GM18526 (cell line): ENCODE results near the gene GRHL1.

Source experiments
- POLR2A ChIP-seq: IDR thresholded peaks from 3 replicates; pipeline ENCODE4 v1.6.1; 2011; ENCODE audit not compliant: insufficient read length; ENCODE audit errors: extremely low read depth

The GRHL1 gene

GRCh38 chr2:9951522-9952285 is at the start of gene GRHL1:
Gene GRHL1, plus strand, starts transcription at chr2:9951693. Its CDS starts 141 bp downstream, at chr2:9951834.
- no peak for TF ChIP-seq POLR2A

- no peak for TF ChIP-seq POLR2A
These were observed 46.1 kb upstream of the GRHL1 start for GRCh38 chr2:9905413-9905812.

GRCh38 chr2:9907402-9907801 is 44.1 kb upstream of the GRHL1 start:
- TF ChIP-seq POLR2A = no peak

- no peak for TF ChIP-seq POLR2A
These were observed 42.9 kb upstream of the GRHL1 start for GRCh38 chr2:9908639-9909038.

- no peak for TF ChIP-seq POLR2A
These were observed 42.4 kb upstream of the GRHL1 start for GRCh38 chr2:9909106-9909505.

- no peak for TF ChIP-seq POLR2A
These were observed 40.8 kb upstream of the GRHL1 start for GRCh38 chr2:9910699-9911098.

- no peak for TF ChIP-seq POLR2A
These were observed 39.0 kb upstream of the GRHL1 start for GRCh38 chr2:9912468-9912867.

GRCh38 chr2:9914384-9915065 is 37.0 kb upstream of the GRHL1 start:
- no peak for TF ChIP-seq POLR2A

GRCh38 chr2:9918275-9918674 is 33.2 kb upstream of the GRHL1 start:
- no peak for TF ChIP-seq POLR2A

- TF ChIP-seq POLR2A = no peak
These were observed 32.0 kb upstream of the GRHL1 start for GRCh38 chr2:9919512-9919911.

GRCh38 chr2:9937258-9937657 is 14.2 kb upstream of the GRHL1 start:
- no peak for TF ChIP-seq POLR2A

GRCh38 chr2:9937968-9938367 is 13.5 kb upstream of the GRHL1 start:
- no peak for TF ChIP-seq POLR2A

GRCh38 chr2:9939587-9940485 is 11.7 kb upstream of the GRHL1 start:
- no peak for TF ChIP-seq POLR2A

GRCh38 chr2:9941196-9941995 is 10.1 kb upstream of the GRHL1 start:
- TF ChIP-seq POLR2A = no peak

GRCh38 chr2:9941996-9942390 is 9.5 kb upstream of the GRHL1 start:
- TF ChIP-seq POLR2A = no peak
